HG03064 (cell line): ENCODE results near the gene PISD.
"Not testable (repeated sequence)": the region's sequence is repeated elsewhere in the genome, so short reads cannot be mapped to it uniquely, and the experiment has no call there.

Source experiments
- ATAC-seq: cut with Tn5 transposase; IDR thresholded peaks from one replicate; pipeline ENCODE4 v1.9.1; 2021; ENCODE audit warnings: low read depth; ENCODE audit not compliant: unreplicated experiment

PISD gene

DNA sequence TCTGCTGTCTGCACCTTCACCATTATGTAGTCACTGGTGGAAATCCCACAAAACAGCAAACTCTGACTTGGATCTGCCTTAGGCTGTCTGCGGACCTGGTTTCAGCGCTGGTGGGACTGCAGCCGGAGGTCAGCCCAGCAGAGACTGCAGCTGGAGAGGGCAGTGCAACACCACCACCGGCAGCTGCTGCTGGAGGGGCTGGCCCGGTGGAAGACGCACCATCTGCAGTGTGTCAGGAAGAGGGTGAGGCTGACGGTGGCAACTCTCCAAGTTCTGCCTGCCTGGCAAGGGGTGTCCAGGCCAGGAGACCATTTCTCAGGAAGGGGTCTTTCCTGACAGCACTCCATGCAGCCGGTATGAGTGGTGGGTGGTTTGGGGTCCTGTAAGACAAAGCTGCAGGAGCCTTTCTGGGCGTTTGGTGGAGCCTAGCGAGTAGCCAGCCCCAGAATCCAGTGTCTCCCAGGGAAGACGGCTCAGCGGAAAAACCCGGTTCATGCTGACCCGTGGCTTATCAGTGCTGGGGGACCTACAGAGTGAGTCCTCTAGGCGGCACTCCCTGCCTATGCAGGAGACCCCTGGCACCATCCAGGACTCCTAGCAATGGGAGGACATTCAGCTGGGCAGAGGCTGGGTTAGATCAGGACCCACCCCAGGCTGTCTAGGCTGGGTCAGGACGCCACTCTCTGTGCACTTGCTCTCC, 50.8 kb downstream of the PISD start:
- ATAC-seq: no peak

- ATAC-seq: no peak
Observed at GRCh38 chr22:31610611-31611010, 51.4 kb downstream of the PISD start.

GRCh38 chr22:31609716-31610115, 52.3 kb downstream of the PISD start:
- ATAC-seq: no peak

- ATAC-seq: no peak
Observed at GRCh38 chr22:31607696-31608095, 54.3 kb downstream of the PISD start.

DNA sequence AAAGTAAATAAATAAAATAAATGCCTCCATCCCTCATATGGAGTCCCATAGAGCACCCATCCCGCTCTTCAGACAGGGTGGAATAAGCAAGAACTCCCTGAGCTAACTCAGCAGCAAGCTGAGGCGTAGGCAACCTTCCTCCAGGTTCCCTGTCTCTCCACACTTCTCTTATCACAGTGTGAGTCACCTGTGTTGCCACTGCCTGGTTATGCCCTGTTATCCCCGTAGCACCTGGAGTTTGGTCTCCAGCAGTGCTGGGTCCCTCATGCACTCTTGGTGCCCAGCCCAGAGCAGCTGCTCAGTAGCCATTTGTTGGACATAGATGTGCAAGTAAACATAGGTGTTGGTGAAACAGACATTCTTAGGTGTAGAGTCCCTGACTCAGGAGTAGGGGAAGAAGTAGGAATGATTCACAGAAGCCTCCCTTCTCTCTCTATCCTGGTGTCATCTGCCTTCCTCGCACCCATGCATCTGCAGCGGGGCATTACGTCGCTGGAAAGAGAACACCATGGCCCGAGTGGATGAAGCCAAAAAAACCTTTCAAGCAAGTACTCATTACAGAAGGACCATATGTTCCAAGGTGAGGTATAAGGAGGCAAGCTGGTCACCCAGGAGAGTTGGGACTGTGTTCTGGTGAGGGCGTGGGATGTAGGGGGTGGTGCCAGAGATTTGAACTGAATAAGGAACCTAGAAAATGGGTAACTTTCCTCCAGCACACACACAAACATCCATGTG, 56.0 kb downstream of the PISD start:
- ATAC-seq: no peak

DNA sequence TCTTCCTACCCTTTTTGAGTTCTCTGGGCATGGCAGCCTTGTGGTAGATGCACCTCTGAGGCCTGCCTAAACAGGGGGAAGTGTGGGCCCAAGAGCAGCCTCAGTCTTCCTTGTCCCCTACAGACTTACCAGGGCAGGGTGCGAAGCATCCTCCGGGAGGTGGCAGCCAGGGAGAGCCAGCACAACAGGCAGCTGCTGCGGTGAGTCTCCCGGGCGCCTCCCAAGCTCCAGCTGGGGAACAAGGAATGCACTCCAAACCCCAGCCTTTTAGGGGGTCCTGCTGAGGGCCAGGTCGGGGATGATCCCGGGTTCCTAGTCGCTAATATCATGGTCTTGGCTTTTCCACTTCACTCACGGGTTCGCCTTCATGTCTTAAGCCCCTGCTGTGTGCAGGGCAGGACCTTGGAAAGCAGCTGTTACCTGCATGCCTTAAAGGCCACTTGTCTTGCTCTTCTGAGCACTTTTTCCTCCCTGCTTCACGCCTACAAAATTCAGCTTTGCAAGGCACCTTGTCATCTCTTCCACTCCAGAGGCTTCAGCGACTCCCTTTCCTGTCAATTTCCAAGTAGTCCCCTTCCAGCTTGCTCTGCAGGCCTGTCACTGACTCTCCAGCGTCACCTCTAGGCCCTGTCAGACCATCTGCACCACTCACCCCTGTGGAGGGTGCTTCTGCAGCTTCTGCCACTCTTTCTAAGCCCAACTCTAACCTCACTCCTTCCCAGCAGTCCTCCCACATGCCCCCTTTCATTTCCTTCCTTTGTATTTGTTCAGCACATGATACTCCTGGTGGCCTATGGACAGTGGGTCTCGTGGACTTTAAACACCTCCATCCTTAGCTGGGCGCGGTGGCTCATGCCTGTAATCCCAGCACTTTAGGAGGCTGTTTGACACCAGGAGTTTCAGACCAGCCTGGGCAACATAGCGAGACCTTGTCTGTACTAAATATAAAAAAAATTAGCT, 57.0 kb downstream of the PISD start:
- ATAC-seq: no peak

- no peak for ATAC-seq
Observed at GRCh38 chr22:31604137-31604705, 57.8 kb downstream of the PISD start.

DNA sequence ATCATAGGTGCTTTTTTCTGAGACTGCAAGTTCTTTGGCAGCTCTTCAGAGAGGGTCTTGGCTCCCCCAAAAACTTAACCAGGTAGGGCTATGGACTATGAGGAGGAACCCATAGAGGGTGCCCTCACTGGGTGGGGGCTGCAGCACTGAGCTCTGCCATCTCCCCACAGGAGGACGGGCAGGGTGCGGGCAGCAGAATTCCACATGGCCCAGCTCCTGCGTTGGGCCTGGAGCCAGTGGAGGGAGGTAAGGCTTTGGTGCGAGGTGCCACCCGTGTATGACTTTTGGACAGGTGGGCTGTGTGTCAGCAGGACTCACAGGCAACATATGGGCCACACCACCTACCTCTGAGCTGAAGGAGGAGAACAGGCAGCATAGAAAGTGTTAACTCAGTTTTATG, 58.4 kb downstream of the PISD start:
- no peak for ATAC-seq

GRCh38 chr22:31603081-31603525, 58.9 kb downstream of the PISD start:
- ATAC-seq: no peak

DNA sequence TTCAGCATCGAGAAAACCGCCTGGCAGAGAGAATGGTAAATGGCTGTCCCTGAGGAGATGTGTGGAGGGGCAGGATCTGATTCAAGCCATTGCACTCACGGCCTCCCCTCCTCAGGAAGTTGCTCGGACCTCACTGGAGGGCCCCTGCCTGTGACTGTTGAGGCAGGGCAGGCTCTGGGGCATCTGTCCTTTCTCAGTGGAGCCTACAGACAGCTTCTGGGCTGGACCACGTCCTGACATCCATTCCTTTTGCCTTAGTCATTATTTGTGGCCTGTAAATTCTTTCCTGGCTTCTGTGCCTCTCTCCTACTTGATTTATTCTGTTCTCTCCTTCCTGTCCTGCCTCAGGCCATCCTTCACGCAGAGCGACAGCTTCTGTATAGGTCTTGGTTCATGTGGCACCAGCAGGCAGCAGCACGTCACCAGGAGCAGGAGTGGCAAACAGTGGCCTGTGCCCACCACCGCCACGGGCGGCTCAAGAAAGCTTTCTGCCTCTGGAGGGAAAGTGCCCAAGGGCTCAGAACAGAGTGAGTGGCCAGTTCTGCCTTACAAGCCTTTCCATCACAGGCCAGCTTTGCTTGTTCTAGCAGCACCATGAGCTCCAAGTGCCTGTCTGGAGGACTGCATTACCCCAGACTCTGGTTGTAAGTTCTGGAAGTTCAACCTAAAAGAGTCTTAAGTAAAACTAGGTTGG, 59.6 kb downstream of the PISD start:
- no peak for ATAC-seq

DNA sequence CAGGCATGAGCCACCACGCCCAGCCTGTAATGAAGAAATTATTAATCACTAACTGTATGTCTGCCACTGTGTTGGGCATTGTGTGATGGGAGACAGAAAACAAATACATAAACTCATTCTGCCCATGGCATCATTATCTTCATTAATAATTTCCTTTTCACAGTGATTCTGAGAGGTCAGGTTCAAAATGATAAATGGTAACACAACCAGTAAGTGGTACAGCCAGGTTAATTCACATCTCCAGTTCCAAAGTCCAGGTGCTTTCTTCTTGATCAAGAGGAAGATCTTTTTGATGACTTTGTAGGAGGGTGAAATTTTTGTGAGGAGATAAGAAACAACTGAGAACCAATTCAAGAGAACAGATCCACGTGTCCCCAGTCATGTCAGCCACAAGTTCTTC, 66.7 kb downstream of the PISD start:
- no peak for ATAC-seq

GRCh38 chr22:31590161-31590560, 71.9 kb downstream of the PISD start:
- not testable (repeated sequence) for ATAC-seq

- ATAC-seq: no peak
Observed at GRCh38 chr22:31588970-31589675, 72.9 kb downstream of the PISD start.

DNA sequence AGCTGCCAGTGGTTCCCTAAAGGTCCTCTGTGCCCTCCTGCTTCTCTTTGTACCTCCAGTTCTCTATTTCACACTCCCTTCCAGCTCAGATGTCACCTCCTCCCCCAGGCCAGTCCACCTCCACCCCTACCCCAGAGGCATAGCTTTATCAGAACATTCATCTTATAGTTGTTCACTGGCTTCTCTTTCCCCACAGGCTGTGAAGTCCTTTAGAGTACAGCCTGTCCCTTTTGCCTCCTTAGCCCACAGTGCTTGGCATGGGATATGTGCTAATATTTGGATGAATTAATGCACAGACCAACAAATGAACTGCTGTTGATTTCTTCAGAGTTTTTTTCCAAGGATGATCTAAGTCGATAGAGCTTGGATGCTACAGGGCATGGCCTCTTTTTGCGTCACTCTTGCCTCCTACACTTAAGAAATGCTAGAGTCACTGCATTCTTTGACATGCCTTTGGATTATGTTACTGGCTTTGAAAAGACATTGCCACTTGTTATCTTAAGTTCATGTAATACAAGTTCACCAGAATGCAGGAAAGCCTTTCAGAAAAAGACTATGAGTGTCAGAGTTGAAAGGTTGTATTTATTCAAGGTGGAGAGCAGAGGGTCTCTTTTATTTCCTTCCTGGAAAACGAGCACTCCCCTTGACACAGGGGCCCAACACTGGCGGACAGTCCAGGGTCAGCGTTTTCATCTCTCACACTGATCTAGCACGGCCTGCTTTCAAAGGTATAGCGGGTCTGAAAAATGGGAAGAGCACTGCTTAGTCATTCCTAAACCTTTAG, 75.7 kb downstream of the PISD start:
- no peak for ATAC-seq

GRCh38 chr22:31585161-31585859, 76.7 kb downstream of the PISD start:
- ATAC-seq: no peak

GRCh38 chr22:31584804-31585160, 77.2 kb downstream of the PISD start:
- no peak for ATAC-seq

DNA sequence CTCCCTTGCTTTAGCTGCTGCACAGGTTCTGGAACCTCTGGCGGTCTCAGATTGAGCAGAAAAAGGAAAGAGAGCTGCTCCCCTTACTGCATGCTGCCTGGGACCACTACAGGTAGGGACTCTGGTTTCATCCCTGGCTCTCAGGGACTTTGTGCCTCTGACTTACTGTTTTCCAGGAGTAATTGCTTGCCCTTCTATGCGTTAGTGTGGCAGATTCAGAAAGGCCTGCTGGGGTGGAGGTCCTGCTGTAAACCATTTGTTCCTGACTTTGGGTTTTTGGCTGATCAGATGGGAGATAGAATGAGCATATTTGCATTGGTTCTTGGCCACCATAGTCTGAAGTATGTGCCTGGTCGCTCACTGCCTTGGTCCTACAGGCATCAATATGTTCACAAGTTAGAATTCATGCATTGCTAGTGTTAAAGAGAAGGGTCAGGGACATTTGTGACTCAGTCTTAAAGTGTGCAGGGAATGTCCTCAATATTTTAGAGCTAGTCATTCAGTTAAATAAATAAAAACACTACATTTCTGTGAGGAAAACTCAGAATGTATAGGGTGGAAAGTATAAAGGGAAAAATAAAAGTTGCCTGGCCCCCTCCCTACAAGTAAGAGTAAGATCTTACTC, 78.0 kb downstream of the PISD start:
- ATAC-seq: no peak

DNA sequence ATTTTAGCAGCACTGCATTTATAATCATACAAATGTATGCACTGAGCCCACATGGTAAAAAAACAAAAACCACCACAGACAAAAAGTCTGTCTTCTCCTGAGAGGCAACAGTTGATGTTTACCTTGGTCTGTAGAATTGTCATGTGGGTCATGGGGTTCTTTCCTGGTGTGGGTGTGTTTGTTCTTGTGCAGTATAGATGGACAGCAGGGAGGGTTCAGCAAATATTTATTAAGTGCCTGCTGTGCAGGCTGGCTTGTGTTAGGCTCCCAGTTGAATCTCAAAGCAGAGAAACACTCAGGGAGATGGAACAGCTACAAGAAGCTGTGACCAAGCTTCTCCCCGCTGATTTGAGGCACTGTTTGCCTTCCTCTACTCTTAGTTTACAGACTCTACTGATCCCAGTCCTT, 82.2 kb downstream of the PISD start:
- no peak for ATAC-seq
